Glutamatergic neuron (in vitro differentiated cells): ENCODE data around the gene FAM3B. TPM values are rescaled to one million over a fixed set of nuclear protein-coding genes. Genes with fewer than 3 reads are reported as not detected.

Experiments
- DNase-seq: peaks from one replicate; pipeline ENCODE4 v3.0.0; 2022
- H3K27ac Mint-ChIP-seq: one replicate; pipeline ENCODE4 v1.8.0; 2020; ENCODE audit warnings: mild to moderate bottlenecking, mixed read lengths, inconsistent platforms; ENCODE audit not compliant: unreplicated experiment
- H3K27me3 Mint-ChIP-seq: one replicate; pipeline ENCODE4 v1.8.0; 2020; ENCODE audit warnings: mild to moderate bottlenecking, moderate library complexity, mixed read lengths, inconsistent platforms; ENCODE audit not compliant: unreplicated experiment
- H3K36me3 Mint-ChIP-seq: one replicate; pipeline ENCODE4 v1.8.0; 2020; ENCODE audit warnings: mild to moderate bottlenecking, mixed read lengths, inconsistent platforms; ENCODE audit not compliant: unreplicated experiment
- H3K4me1 Mint-ChIP-seq: one replicate; pipeline ENCODE4 v1.8.0; 2020; ENCODE audit warnings: mild to moderate bottlenecking, low read depth, mixed read lengths, inconsistent platforms; ENCODE audit not compliant: unreplicated experiment
- H3K4me3 Mint-ChIP-seq: one replicate; pipeline ENCODE4 v1.8.0; 2020; ENCODE audit warnings: mild to moderate bottlenecking, mixed read lengths, inconsistent platforms; ENCODE audit not compliant: unreplicated experiment
- H3K9me3 Mint-ChIP-seq: one replicate; pipeline ENCODE4 v1.8.0; 2020; ENCODE audit warnings: mild to moderate bottlenecking, moderate library complexity, mixed read lengths, inconsistent platforms; ENCODE audit not compliant: unreplicated experiment
- CTCF ChIP-seq: fragments of 200-600 bp; sonication (generic); IDR thresholded peaks from one replicate; pipeline ENCODE4 v1.5.0; 2021; ENCODE audit not compliant: partially characterized antibody, unreplicated experiment
- total RNA-seq: library from RNA; stranded (reverse); fragmentation: NEBNext Ultra II Directional; extraction: Animal tissue kit (Norgen Biotek cat#: 25700); gene quantifications from one replicate; pipeline ENCODE4 v1.2.1, GENCODE V29; 2021; ENCODE audit not compliant: unreplicated experiment

Gene FAM3B
- total RNA-seq, 1 donor from 2014 or later, result not detected

- no peaks in the 10 kb centered on the region for H3K4me1 Mint-ChIP-seq
- peaks cover 1% of the 10 kb centered on the region for H3K36me3 Mint-ChIP-seq
- no peak overlapping the region for H3K4me3 Mint-ChIP-seq
- peaks cover 2% of the 10 kb centered on the region for H3K9me3 Mint-ChIP-seq
- no peak for TF ChIP-seq CTCF
- DNase-seq, result no peak
- no peak overlapping the region for H3K27ac Mint-ChIP-seq
- H3K27me3 Mint-ChIP-seq, result peaks cover 2% of the 10 kb centered on the region
These were observed 82.7 kb downstream of the FAM3B start for GRCh38 chr21:41399246-41399800.

- Mint-ChIP-seq H3K4me3 (no peak overlapping the region), H3K9me3 (no peaks in the 10 kb centered on the region), H3K27ac (no peak overlapping the region), H3K4me1 (no peaks in the 10 kb centered on the region), H3K36me3 (no peaks in the 10 kb centered on the region), H3K27me3 (no peaks in the 10 kb centered on the region)
- no peak for DNase-seq
- no peak for TF ChIP-seq CTCF
These were observed 85.6 kb downstream of the FAM3B start for GRCh38 chr21:41402231-41402630.

GRCh38 chr21:41402796-41403195, 86.2 kb downstream of the FAM3B start:
- no peak for TF ChIP-seq CTCF
- Mint-ChIP-seq H3K9me3 (no peaks in the 10 kb centered on the region), H3K27me3 (no peaks in the 10 kb centered on the region), H3K27ac (no peak overlapping the region), H3K36me3 (no peaks in the 10 kb centered on the region), H3K4me1 (no peaks in the 10 kb centered on the region), H3K4me3 (no peak overlapping the region)
- DNase-seq, result no peak

GRCh38 chr21:41403331-41403730, 86.7 kb downstream of the FAM3B start:
- Mint-ChIP-seq H3K27me3 (no peaks in the 10 kb centered on the region), H3K36me3 (peaks cover under 1% of the 10 kb centered on the region), H3K4me1 (no peaks in the 10 kb centered on the region), H3K4me3 (no peak overlapping the region), H3K27ac (no peak overlapping the region), H3K9me3 (no peaks in the 10 kb centered on the region)
- no peak for DNase-seq
- TF ChIP-seq CTCF, result no peak

- no peaks in the 10 kb centered on the region for H3K4me1 Mint-ChIP-seq
- DNase-seq, result no peak
- H3K27ac Mint-ChIP-seq, result no peak overlapping the region
- H3K9me3 Mint-ChIP-seq, result no peaks in the 10 kb centered on the region
- no peak for TF ChIP-seq CTCF
- H3K27me3 Mint-ChIP-seq, result no peaks in the 10 kb centered on the region
- H3K36me3 Mint-ChIP-seq, result peaks cover 4% of the 10 kb centered on the region
- no peak overlapping the region for H3K4me3 Mint-ChIP-seq
These were observed 87.4 kb downstream of the FAM3B start for GRCh38 chr21:41403966-41404365.
